GM23338 (cell line): ENCODE measurements around the gene MITF.

Experiments used
- CREB1 ChIP-seq: fragments of 250-450 bp; sonication (Bioruptor Pico); IDR thresholded peaks from 2 replicates; pipeline ENCODE4 v1.5.0; 2020; ENCODE audit warnings: low read depth, mild to moderate bottlenecking, moderate library complexity
- CTCF ChIP-seq, 2 experiments: fragments of 200-600 bp in 1 of 2; sonication (generic) in 1 of 2; conservative IDR thresholded peaks; 2 replicates each; pipeline versions ENCODE4 v1.5.1 to v1.6.1; 2016 to 2017; ENCODE audit warnings: antibody characterized with exemption in 2 of 2, low read depth in 2 of 2, mild to moderate bottlenecking in 2 of 2, moderate library complexity in 1 of 2
- ETS1 ChIP-seq: IDR thresholded peaks from 2 replicates; pipeline ENCODE4 v1.6.1; 2016; ENCODE audit warnings: antibody characterized with exemption
- EZH2 ChIP-seq: fragments of 200-600 bp; sonication (generic); IDR thresholded peaks from one replicate; pipeline ENCODE4 v1.8.0; 2017; ENCODE audit warnings: antibody characterized with exemption, mild to moderate bottlenecking, low read depth; ENCODE audit not compliant: unreplicated experiment
- EZH2phosphoT487 ChIP-seq: fragments of 200-600 bp; sonication (generic); IDR thresholded peaks from one replicate; pipeline ENCODE4 v1.8.1; 2018; ENCODE audit warnings: antibody characterized with exemption; ENCODE audit not compliant: unreplicated experiment
- JUNB ChIP-seq: IDR thresholded peaks from one replicate; pipeline ENCODE4 v1.6.1; 2016; ENCODE audit warnings: antibody characterized with exemption; ENCODE audit not compliant: unreplicated experiment
- NANOG ChIP-seq: IDR thresholded peaks from 2 replicates; pipeline ENCODE4 v1.6.1; 2016; ENCODE audit warnings: antibody characterized with exemption, borderline replicate concordance
- POLR2AphosphoS5 ChIP-seq: IDR thresholded peaks from 2 replicates; pipeline ENCODE4 v1.6.1; 2016; ENCODE audit warnings: antibody characterized with exemption, low read depth
- REST ChIP-seq: IDR thresholded peaks from one replicate; pipeline ENCODE4 v1.6.1; 2018; ENCODE audit warnings: antibody characterized with exemption; ENCODE audit not compliant: unreplicated experiment
- STAT1 ChIP-seq: IDR thresholded peaks from one replicate; pipeline ENCODE4 v1.6.1; 2016; ENCODE audit warnings: antibody characterized with exemption; ENCODE audit not compliant: unreplicated experiment
- ZNF331 ChIP-seq: fragments of 250-450 bp; sonication (Bioruptor Pico); IDR thresholded peaks from 2 replicates; pipeline ENCODE4 v1.5.0; 2020; ENCODE audit warnings: low read depth, mild to moderate bottlenecking, moderate library complexity
- ZNF462 ChIP-seq: fragments of 250-450 bp; sonication (Bioruptor Pico); IDR thresholded peaks from 2 replicates; pipeline ENCODE4 v1.5.0; 2020; ENCODE audit warnings: mild to moderate bottlenecking, moderate library complexity

- TF ChIP-seq CREB1 (CRISPR knock-in tag) (no peak), CTCF (conservative IDR thresholded peaks at IDR 0.05; ENCODE audit: low read depth in 2 of 2) (no peak), EZH2 (no peak), ZNF462 (CRISPR knock-in tag) (no peak), POLR2AphosphoS5 (no peak), STAT1 (no peak), REST (no peak), JUNB (no peak), EZH2phosphoT487 (no peak), ZNF331 (CRISPR knock-in tag) (no peak), ETS1 (no peak), NANOG (no peak)
These were observed 197.0 kb downstream of the MITF start for GRCh38 chr3:69936266-69936665.
